Mucosa of descending colon (tissue), 3 donors: ENCODE results near the gene CCR3. TPM values are rescaled to one million over a fixed set of nuclear protein-coding genes. Genes with fewer than 3 reads are reported as not detected.
"Not testable (repeated sequence)": the region's sequence is repeated elsewhere in the genome, so short reads cannot be mapped to it uniquely, and the experiment has no call there.

Experiments used
- ATAC-seq: fragments of 200-7000 bp; cut with Tn5 transposase; one replicate; pipeline ENCODE4 v1.9.1; 2020; ENCODE audit warnings: mild to moderate bottlenecking, moderate library complexity
- DNase-seq, 3 donors: peaks; one replicate each; pipeline ENCODE4 v3.0.0-alpha.2; 2020
- H3K36me3 ChIP-seq: fragments of 200-600 bp; one replicate; pipeline ENCODE4 v1.8.0; 2021; ENCODE audit warnings: low read depth, mild to moderate bottlenecking
- H3K4me1 ChIP-seq: fragments of 200-600 bp; one replicate; pipeline ENCODE4 v1.8.0; 2021; ENCODE audit warnings: low read depth, mild to moderate bottlenecking
- H3K4me3 ChIP-seq: fragments of 200-600 bp; one replicate; pipeline ENCODE4 v1.8.0; 2021; ENCODE audit warnings: mild to moderate bottlenecking
- H3K9me3 ChIP-seq: fragments of 200-600 bp; one replicate; pipeline ENCODE4 v1.8.0; 2021; ENCODE audit warnings: mild to moderate bottlenecking
- CTCF ChIP-seq: fragments of 200-600 bp; IDR thresholded peaks from one replicate; pipeline ENCODE4 v1.8.0; 2022; ENCODE audit warnings: antibody characterized with exemption, mild to moderate bottlenecking
- intact Hi-C, 2 donors: fragments of 100-400 bp; cut with DNase I in 1 of 2; cut with micrococcal nuclease in 1 of 2; formaldehyde crosslinking; loops; one replicate each; pipeline versions ENCODE4 v1.11.0 to v1.11.1; 2022; cut with DNase I, micrococcal nuclease
- total RNA-seq, 3 donors: library from RNA; stranded (reverse); fragmentation: NEBNext Ultra II Directional in 2 of 3; extraction: Animal tissue kit (Norgen Biotek cat#: 25700) in 2 of 3; gene quantifications; one replicate each; pipeline versions ENCODE4 v1.2.1 to v1.2.4, GENCODE V29; 2021 to 2023
- donor health status: DM: no; HTN: no; CAD: no; lungs with moderate emphysema.
- donor health status: DM: no; HTN: no; CAD: no.
- donor health status: DM: no; HTN: yes; CAD: no.

CCR3 gene
- total RNA-seq, 3 donors from 2014 or later, result 0.67 TPM; not detected in 2

DNA sequence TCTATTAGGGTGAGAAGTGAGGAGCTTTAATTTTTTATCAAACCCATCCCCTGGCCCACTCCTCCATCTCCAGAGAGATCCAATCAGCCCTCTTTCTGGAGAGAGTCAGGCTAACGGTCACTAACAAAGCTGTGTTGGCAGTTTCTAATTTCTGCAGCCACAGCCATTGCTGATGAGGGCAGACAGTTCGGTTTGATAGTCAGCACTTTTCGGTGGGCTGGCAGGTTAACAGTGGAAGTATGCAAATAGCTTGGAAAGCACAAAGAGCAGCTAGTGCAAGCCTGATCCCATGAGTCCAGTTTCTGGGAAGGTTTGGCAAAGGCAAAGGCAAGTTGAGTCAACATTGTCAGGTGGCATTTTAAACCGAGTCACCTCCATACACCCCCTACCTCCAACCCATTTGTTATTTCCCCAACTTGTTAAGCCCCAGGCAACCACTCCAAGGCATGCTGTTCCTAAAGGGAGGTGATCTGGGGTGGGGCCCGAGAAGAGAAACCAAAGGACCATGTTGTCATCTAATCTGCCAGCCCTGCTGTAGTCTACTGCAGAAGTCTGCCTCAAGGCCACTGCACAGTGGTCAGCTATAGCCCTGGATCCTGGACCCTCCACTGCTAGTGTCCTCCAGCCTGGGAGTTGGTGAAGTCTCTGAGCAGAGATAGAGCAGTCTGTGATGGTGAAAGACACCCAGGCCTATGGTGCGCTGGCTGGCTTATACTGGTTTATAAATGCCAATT lies 35.8 kb upstream of the CCR3 start:
- intact Hi-C loops, result no loop called here
- TF ChIP-seq CTCF, result no peak
- DNase-seq, result no peak
- ATAC-seq, result peak; percentile 20
- no peaks in the 10 kb centered on the region for H3K9me3 ChIP-seq
- no peaks in the 10 kb centered on the region for H3K36me3 ChIP-seq
- H3K4me3 ChIP-seq, result no peak overlapping the region
- no peaks in the 10 kb centered on the region for H3K4me1 ChIP-seq

DNA sequence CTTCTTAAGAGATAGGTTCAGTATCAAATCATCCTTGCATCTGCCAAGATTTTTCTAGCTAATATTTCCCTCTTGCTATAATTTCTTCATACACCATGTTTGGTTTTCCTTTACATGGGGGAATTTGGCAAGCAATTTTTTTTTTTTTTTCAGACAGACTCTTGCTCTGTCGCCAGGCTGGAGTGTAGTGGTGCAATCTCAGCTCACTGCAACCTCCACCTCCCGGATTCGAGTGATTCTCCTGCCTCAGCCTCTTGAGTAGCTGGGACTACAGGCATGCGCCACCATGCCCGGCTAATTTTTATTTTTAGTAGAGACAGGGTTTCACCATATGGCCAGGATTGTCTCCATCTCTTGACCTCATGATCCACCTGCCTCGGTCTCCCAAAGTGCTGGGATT lies 34.7 kb upstream of the CCR3 start:
- H3K36me3 ChIP-seq, H3K4me3 ChIP-seq, ATAC-seq, intact Hi-C loops, DNase-seq, H3K9me3 ChIP-seq, H3K4me1 ChIP-seq: not testable (repeated sequence)

DNA sequence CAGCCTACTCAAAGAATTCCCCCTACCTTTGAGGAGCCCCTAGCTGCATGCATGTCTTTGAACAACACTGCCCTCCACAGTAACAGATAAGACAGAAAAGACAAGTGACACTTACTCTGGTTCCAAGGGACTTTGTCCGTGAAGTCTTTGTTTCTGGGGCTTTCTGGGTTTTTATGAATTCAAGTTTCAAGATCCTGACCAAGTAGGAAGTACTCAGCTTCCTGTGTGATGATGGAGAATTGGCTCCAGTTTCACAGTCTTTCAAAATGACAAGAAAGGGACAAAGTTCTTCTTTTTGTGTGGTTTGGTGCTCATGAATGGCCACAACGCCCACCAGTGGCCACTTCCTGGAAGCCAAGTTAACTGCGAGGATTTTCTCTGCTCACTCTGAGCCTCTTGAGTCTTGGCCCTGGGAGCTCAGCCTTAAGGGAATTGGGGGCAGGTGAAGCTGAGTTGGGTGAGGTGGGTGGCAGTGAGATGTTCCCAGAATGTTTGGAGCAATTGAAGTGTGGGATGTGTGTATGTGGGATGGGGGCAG lies 34.0 kb upstream of the CCR3 start, which contains the start of gene CCR1:
CCR1 (minus strand) TSS at position 147 of the 538 bp plus-strand sequence. CDS start 4,000 bp downstream, outside the sequence.
- no peak for TF ChIP-seq CTCF
- intact Hi-C loops, result no loop called here
- DNase-seq (peak; percentile 52 to 65 (median 62)), ATAC-seq (peak; percentile 76)
- no peaks in the 10 kb centered on the region for H3K4me1 ChIP-seq
- no peaks in the 10 kb centered on the region for H3K36me3 ChIP-seq
- no peak within 1 kb of the TSS for H3K4me3 ChIP-seq
- H3K9me3 ChIP-seq, result no peaks in the 10 kb centered on the region

DNA sequence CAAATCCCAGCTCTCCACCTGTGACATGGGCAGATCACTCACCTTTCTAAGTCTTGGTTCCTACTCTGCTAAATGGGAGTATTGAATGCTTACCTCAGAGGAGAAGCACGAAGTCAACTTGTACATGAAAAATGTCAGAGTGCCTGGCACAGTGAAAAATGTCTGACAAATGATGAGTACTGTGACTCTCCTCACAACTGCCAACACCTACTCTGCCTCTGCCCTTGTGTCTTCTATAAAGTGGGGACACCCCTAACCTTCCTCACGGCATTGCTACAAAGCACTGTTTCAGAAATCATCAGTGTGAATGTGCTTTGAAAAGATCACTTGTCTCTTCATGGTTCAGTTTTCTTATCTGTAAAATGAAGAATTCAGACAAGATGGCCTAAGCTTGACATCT lies 33.2 kb upstream of the CCR3 start:
- H3K9me3 ChIP-seq, result no peaks in the 10 kb centered on the region
- DNase-seq (no peak), ATAC-seq (no peak)
- intact Hi-C loops, result no loop called here
- H3K4me1 ChIP-seq, result no peaks in the 10 kb centered on the region
- TF ChIP-seq CTCF, result no peak
- H3K4me3 ChIP-seq, result no peak overlapping the region
- no peaks in the 10 kb centered on the region for H3K36me3 ChIP-seq

- no peak for DNase-seq
- no peaks in the 10 kb centered on the region for H3K36me3 ChIP-seq
- ATAC-seq, result peak; percentile 9
- intact Hi-C loops, result no loop called here
- no peaks in the 10 kb centered on the region for H3K9me3 ChIP-seq
- H3K4me3 ChIP-seq, result no peak overlapping the region
- TF ChIP-seq CTCF, result no peak
- H3K4me1 ChIP-seq, result no peaks in the 10 kb centered on the region
Measured at GRCh38 chr3:46209746-46210470, 32.4 kb upstream of the CCR3 start.

- Histone ChIP-seq H3K4me1 (no peaks in the 10 kb centered on the region), H3K9me3 (no peaks in the 10 kb centered on the region), H3K4me3 (no peak overlapping the region), H3K36me3 (no peaks in the 10 kb centered on the region)
- intact Hi-C loops, result no loop called here
- ATAC-seq (no peak), DNase-seq (no peak)
- no peak for TF ChIP-seq CTCF
Measured at GRCh38 chr3:46212101-46212500, 30.2 kb upstream of the CCR3 start.
